WTC11 (cell line): ENCODE measurements around the gene EDIL3. TPM values are rescaled to one million over a fixed set of nuclear protein-coding genes. Genes with fewer than 3 reads are reported as not detected.
A peak's percentile ranks its signal among the peaks of the same experiment; 100 is the strongest.

Source experiments
- ATAC-seq: fragments of 200-7000 bp; cut with Tn5 transposase; 2 replicates; pipeline ENCODE4 v1.10.0; 2021; ENCODE audit warnings: mild to moderate bottlenecking, moderate library complexity
- CTCF ChIA-PET: fragments of 300-600 bp; sonication (Branson Sonifier 250); formaldehyde crosslinking; loops from one replicate; lab custom pipeline; 2021; ENCODE audit warnings: antibody characterized with exemption; lab: Charles Lee
- POLR2A ChIA-PET: fragments of 350-600 bp; sonication (Branson Sonifier 250); formaldehyde crosslinking; loops from one replicate; lab custom pipeline; 2021; ENCODE audit warnings: antibody characterized with exemption; lab: Charles Lee
- DNase-seq: peaks from one replicate; pipeline ENCODE4 v3.0.0; 2021; ENCODE audit warnings: low spot score
- H3K27ac Mint-ChIP-seq: 2 replicates; pipeline ENCODE4 v1.8.0; 2021; ENCODE audit warnings: mixed read lengths
- H3K27me3 Mint-ChIP-seq: 2 replicates; pipeline ENCODE4 v1.8.0; 2021; ENCODE audit warnings: low read depth, mild to moderate bottlenecking, moderate library complexity, mixed read lengths
- H3K36me3 Mint-ChIP-seq: 2 replicates; pipeline ENCODE4 v1.8.0; 2021; ENCODE audit warnings: mixed read lengths
- H3K4me1 Mint-ChIP-seq: 2 replicates; pipeline ENCODE4 v1.8.0; 2022; ENCODE audit warnings: mixed read lengths
- H3K4me3 Mint-ChIP-seq: 2 replicates; pipeline ENCODE4 v1.8.0; 2021; ENCODE audit warnings: mild to moderate bottlenecking, moderate library complexity, mixed read lengths
- H3K9me3 Mint-ChIP-seq: 2 replicates; pipeline ENCODE4 v1.8.0; 2021; ENCODE audit warnings: mixed read lengths
- ATF1 ChIP-seq: sonication (generic); formaldehyde crosslinking; IDR thresholded peaks from 2 replicates; pipeline ENCODE4 v1.8.1; 2023; ENCODE audit warnings: mild to moderate bottlenecking, moderate library complexity, missing genetic modification reagents
- CBFB ChIP-seq: sonication (generic); formaldehyde crosslinking; IDR thresholded peaks from 2 replicates; pipeline ENCODE4 v1.8.1; 2022; ENCODE audit warnings: mild to moderate bottlenecking, low read depth, missing genetic modification reagents
- CDX4 ChIP-seq: fragments of 250-450 bp; sonication (Bioruptor Pico); IDR thresholded peaks from 2 replicates; pipeline ENCODE4 v1.9.0; 2021; ENCODE audit warnings: moderate library complexity, mild to moderate bottlenecking, inconsistent platforms, borderline replicate concordance
- ETV6 ChIP-seq: sonication (generic); formaldehyde crosslinking; IDR thresholded peaks from 2 replicates; pipeline ENCODE4 v1.8.1; 2022; ENCODE audit warnings: mild to moderate bottlenecking, missing genetic modification reagents
- FOXK1 ChIP-seq: sonication (generic); formaldehyde crosslinking; IDR thresholded peaks from 2 replicates; pipeline ENCODE4 v1.8.0; 2022; ENCODE audit warnings: mild to moderate bottlenecking, moderate library complexity, missing genetic modification reagents
- GABPB1 ChIP-seq: sonication (generic); formaldehyde crosslinking; IDR thresholded peaks from 2 replicates; pipeline ENCODE4 v1.8.1; 2023; ENCODE audit warnings: mild to moderate bottlenecking, missing genetic modification reagents
- GRHL2 ChIP-seq: fragments of 250-450 bp; sonication (Bioruptor Pico); IDR thresholded peaks from 2 replicates; pipeline ENCODE4 v1.8.0; 2022; ENCODE audit warnings: mild to moderate bottlenecking, moderate library complexity; ENCODE audit not compliant: insufficient replicate concordance, severe bottlenecking
- GTF2I ChIP-seq: fragments of 250-450 bp; sonication (Bioruptor Pico); conservative IDR thresholded peaks from 2 replicates; pipeline ENCODE4 v1.4.0; 2021; ENCODE audit warnings: mild to moderate bottlenecking
- MXD4 ChIP-seq: fragments of 250-450 bp; sonication (Bioruptor Pico); IDR thresholded peaks from 2 replicates; pipeline ENCODE4 v1.8.0; 2021; ENCODE audit warnings: mild to moderate bottlenecking, moderate library complexity, borderline replicate concordance
- NFATC4 ChIP-seq: fragments of 250-450 bp; sonication (Bioruptor Pico); IDR thresholded peaks from 2 replicates; pipeline ENCODE4 v1.9.0; 2021; ENCODE audit warnings: mild to moderate bottlenecking
- NR3C1 ChIP-seq: sonication (generic); formaldehyde crosslinking; conservative IDR thresholded peaks from 2 replicates; pipeline ENCODE4 v1.8.1; 2023; ENCODE audit warnings: low read depth, mild to moderate bottlenecking, missing genetic modification reagents
- RELA ChIP-seq: sonication (generic); formaldehyde crosslinking; IDR thresholded peaks from 2 replicates; pipeline ENCODE4 v1.8.1; 2022; ENCODE audit warnings: missing genetic modification reagents, mild to moderate bottlenecking, borderline replicate concordance
- SMAD4 ChIP-seq: sonication (generic); formaldehyde crosslinking; IDR thresholded peaks from 2 replicates; pipeline ENCODE4 v1.8.0; 2022; ENCODE audit warnings: mild to moderate bottlenecking, missing genetic modification reagents
- SOX15 ChIP-seq: fragments of 250-450 bp; sonication (Bioruptor Pico); IDR thresholded peaks from 2 replicates; pipeline ENCODE4 v1.9.0; 2021; ENCODE audit warnings: mild to moderate bottlenecking
- SP1 ChIP-seq: sonication (generic); formaldehyde crosslinking; conservative IDR thresholded peaks from 2 replicates; pipeline ENCODE4 v1.8.1; 2022; ENCODE audit warnings: missing genetic modification reagents
- ZNF121 ChIP-seq: sonication (generic); formaldehyde crosslinking; IDR thresholded peaks from 2 replicates; pipeline ENCODE4 v1.8.0; 2023; ENCODE audit warnings: missing genetic modification reagents
- ZNF423 ChIP-seq: fragments of 250-450 bp; sonication (Bioruptor Pico); IDR thresholded peaks from 2 replicates; pipeline ENCODE4 v2.1.2; 2022; ENCODE audit warnings: mild to moderate bottlenecking, moderate library complexity
- ZNF425 ChIP-seq: fragments of 250-450 bp; sonication (Bioruptor Pico); conservative IDR thresholded peaks from 2 replicates; pipeline ENCODE4 v1.9.0; 2021; ENCODE audit warnings: mild to moderate bottlenecking
- ZNF671 ChIP-seq: fragments of 250-450 bp; sonication (Bioruptor Pico); IDR thresholded peaks from 2 replicates; pipeline ENCODE4 v1.8.0; 2021; ENCODE audit warnings: mild to moderate bottlenecking
- total RNA-seq: library from RNA; stranded (reverse); gene quantifications from 3 replicates; pipeline ENCODE4 v1.2.3, GENCODE V29; 2021
- TF ChIP-seq, protein P1 (sequence below): sonication (generic); formaldehyde crosslinking; IDR thresholded peaks from 2 replicates; pipeline ENCODE4 v1.8.0; 2022; ENCODE audit warnings: mild to moderate bottlenecking, missing genetic modification reagents
- TF ChIP-seq, protein P2 (sequence below): fragments of 250-450 bp; sonication (Bioruptor Pico); IDR thresholded peaks from 2 replicates; pipeline ENCODE4 v1.9.0; 2021; ENCODE audit warnings: mild to moderate bottlenecking, borderline replicate concordance
- TF ChIP-seq, protein P3 (sequence below): fragments of 200-600 bp; IDR thresholded peaks from 2 replicates; pipeline ENCODE4 v1.8.0; 2022; ENCODE audit warnings: antibody characterized with exemption
- TF ChIP-seq, protein P4 (sequence below): sonication (generic); formaldehyde crosslinking; IDR thresholded peaks from 2 replicates; pipeline ENCODE4 v1.8.1; 2023; ENCODE audit warnings: mild to moderate bottlenecking, missing genetic modification reagents, moderate library complexity
- TF ChIP-seq, protein P5 (sequence below): sonication (generic); formaldehyde crosslinking; IDR thresholded peaks from 2 replicates; pipeline ENCODE4 v1.8.0; 2022; ENCODE audit warnings: mild to moderate bottlenecking, missing genetic modification reagents

Gene EDIL3
- total RNA-seq, 1 experiment from 2014 or later = 48.3 TPM

- ChIA-PET POLR2A (no interaction called here), CTCF (no interaction called here)
- no peak for TF ChIP-seq GRHL2 (CRISPR knock-in tag)
- TF ChIP-seq, protein P1, sequence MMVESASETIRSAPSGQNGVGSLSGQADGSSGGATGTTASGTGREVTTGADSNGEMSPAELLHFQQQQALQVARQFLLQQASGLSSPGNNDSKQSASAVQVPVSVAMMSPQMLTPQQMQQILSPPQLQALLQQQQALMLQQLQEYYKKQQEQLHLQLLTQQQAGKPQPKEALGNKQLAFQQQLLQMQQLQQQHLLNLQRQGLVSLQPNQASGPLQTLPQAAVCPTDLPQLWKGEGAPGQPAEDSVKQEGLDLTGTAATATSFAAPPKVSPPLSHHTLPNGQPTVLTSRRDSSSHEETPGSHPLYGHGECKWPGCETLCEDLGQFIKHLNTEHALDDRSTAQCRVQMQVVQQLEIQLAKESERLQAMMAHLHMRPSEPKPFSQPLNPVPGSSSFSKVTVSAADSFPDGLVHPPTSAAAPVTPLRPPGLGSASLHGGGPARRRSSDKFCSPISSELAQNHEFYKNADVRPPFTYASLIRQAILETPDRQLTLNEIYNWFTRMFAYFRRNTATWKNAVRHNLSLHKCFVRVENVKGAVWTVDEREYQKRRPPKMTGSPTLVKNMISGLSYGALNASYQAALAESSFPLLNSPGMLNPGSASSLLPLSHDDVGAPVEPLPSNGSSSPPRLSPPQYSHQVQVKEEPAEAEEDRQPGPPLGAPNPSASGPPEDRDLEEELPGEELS (CRISPR knock-in tag) = no peak
- no peak for TF ChIP-seq MXD4 (CRISPR knock-in tag)
- TF ChIP-seq, protein P2, sequence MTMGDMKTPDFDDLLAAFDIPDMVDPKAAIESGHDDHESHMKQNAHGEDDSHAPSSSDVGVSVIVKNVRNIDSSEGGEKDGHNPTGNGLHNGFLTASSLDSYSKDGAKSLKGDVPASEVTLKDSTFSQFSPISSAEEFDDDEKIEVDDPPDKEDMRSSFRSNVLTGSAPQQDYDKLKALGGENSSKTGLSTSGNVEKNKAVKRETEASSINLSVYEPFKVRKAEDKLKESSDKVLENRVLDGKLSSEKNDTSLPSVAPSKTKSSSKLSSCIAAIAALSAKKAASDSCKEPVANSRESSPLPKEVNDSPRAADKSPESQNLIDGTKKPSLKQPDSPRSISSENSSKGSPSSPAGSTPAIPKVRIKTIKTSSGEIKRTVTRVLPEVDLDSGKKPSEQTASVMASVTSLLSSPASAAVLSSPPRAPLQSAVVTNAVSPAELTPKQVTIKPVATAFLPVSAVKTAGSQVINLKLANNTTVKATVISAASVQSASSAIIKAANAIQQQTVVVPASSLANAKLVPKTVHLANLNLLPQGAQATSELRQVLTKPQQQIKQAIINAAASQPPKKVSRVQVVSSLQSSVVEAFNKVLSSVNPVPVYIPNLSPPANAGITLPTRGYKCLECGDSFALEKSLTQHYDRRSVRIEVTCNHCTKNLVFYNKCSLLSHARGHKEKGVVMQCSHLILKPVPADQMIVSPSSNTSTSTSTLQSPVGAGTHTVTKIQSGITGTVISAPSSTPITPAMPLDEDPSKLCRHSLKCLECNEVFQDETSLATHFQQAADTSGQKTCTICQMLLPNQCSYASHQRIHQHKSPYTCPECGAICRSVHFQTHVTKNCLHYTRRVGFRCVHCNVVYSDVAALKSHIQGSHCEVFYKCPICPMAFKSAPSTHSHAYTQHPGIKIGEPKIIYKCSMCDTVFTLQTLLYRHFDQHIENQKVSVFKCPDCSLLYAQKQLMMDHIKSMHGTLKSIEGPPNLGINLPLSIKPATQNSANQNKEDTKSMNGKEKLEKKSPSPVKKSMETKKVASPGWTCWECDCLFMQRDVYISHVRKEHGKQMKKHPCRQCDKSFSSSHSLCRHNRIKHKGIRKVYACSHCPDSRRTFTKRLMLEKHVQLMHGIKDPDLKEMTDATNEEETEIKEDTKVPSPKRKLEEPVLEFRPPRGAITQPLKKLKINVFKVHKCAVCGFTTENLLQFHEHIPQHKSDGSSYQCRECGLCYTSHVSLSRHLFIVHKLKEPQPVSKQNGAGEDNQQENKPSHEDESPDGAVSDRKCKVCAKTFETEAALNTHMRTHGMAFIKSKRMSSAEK (CRISPR knock-in tag) = no peak
- TF ChIP-seq RELA (CRISPR knock-in tag) = no peak
- TF ChIP-seq, protein P3, sequence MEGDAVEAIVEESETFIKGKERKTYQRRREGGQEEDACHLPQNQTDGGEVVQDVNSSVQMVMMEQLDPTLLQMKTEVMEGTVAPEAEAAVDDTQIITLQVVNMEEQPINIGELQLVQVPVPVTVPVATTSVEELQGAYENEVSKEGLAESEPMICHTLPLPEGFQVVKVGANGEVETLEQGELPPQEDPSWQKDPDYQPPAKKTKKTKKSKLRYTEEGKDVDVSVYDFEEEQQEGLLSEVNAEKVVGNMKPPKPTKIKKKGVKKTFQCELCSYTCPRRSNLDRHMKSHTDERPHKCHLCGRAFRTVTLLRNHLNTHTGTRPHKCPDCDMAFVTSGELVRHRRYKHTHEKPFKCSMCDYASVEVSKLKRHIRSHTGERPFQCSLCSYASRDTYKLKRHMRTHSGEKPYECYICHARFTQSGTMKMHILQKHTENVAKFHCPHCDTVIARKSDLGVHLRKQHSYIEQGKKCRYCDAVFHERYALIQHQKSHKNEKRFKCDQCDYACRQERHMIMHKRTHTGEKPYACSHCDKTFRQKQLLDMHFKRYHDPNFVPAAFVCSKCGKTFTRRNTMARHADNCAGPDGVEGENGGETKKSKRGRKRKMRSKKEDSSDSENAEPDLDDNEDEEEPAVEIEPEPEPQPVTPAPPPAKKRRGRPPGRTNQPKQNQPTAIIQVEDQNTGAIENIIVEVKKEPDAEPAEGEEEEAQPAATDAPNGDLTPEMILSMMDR = no peak
- TF ChIP-seq GTF2I (CRISPR knock-in tag) = no peak
- no peak for TF ChIP-seq ETV6
- no peak for TF ChIP-seq FOXK1 (CRISPR knock-in tag)
- TF ChIP-seq, protein P4, sequence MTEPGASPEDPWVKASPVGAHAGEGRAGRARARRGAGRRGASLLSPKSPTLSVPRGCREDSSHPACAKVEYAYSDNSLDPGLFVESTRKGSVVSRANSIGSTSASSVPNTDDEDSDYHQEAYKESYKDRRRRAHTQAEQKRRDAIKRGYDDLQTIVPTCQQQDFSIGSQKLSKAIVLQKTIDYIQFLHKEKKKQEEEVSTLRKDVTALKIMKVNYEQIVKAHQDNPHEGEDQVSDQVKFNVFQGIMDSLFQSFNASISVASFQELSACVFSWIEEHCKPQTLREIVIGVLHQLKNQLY (CRISPR knock-in tag) = no peak
- TF ChIP-seq SP1 (CRISPR knock-in tag) = no peak
- TF ChIP-seq, protein P5, sequence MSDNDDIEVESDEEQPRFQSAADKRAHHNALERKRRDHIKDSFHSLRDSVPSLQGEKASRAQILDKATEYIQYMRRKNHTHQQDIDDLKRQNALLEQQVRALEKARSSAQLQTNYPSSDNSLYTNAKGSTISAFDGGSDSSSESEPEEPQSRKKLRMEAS (CRISPR knock-in tag) = no peak
- H3K27ac Mint-ChIP-seq = 0 out of 2 replicates have a peak overlapping the region, but pooled peaks have one; percentile 16
- H3K4me1 Mint-ChIP-seq = peaks cover 2% of the 10 kb centered on the region; the same call in 1 of the 2 replicates
- ATAC-seq = no peak
- H3K36me3 Mint-ChIP-seq = no peaks in the 10 kb centered on the region
- H3K9me3 Mint-ChIP-seq = no peaks in the 10 kb centered on the region
- DNase-seq = no peak
- H3K27me3 Mint-ChIP-seq = no peaks in the 10 kb centered on the region
- no peak overlapping the region for H3K4me3 Mint-ChIP-seq
Observed at GRCh38 chr5:83964271-83964670, 420.4 kb downstream of the EDIL3 start.

- POLR2A ChIA-PET = no interaction called here
- Mint-ChIP-seq H3K27ac (peak overlapping the region; percentile 5; the same call in 1 of the 2 replicates), H3K36me3 (no peaks in the 10 kb centered on the region), H3K27me3 (no peaks in the 10 kb centered on the region)
- TF ChIP-seq ATF1 (no peak), ZNF423 (CRISPR knock-in tag) (no peak), ETV6 (no peak), NFATC4 (CRISPR knock-in tag) (no peak), ZNF425 (no peak), GABPB1 (no peak), NR3C1 (CRISPR knock-in tag) (no peak), ZNF671 (CRISPR knock-in tag) (no peak), SMAD4 (no peak), CDX4 (CRISPR knock-in tag) (no peak), GTF2I (CRISPR knock-in tag) (no peak), SOX15 (CRISPR knock-in tag) (no peak), ZNF121 (CRISPR knock-in tag) (no peak), GRHL2 (CRISPR knock-in tag) (no peak), CBFB (no peak)
- TF ChIP-seq, all 79 proteins: peak for 0
- ATAC-seq (no peak), DNase-seq (no peak)
- H3K9me3 Mint-ChIP-seq = no peaks in the 10 kb centered on the region
- H3K4me1 Mint-ChIP-seq = peaks cover 13% of the 10 kb centered on the region
- CTCF ChIA-PET = no interaction called here
- H3K4me3 Mint-ChIP-seq = no peak overlapping the region
Observed at GRCh38 chr5:83957188-83957587, 427.5 kb downstream of the EDIL3 start.
